K562 (cell line): Measurements from ENCODE around the gene HYAL3. TPM values are rescaled to one million over a fixed set of nuclear protein-coding genes. Genes with fewer than 3 reads are reported as not detected.

Source experiments
- CCNT2 ChIP-seq: IDR thresholded peaks from 2 replicates; pipeline ENCODE4 v1.6.1; 2011; ENCODE audit warnings: borderline replicate concordance, low read depth, mild to moderate bottlenecking, moderate library complexity, mixed read lengths, low read length; ENCODE audit not compliant: insufficient read length; ENCODE audit errors: extremely low read depth
- CHD4 ChIP-seq: fragments of 200-600 bp; sonication (generic); IDR thresholded peaks from 3 replicates; pipeline ENCODE4 v1.6.1; 2012; ENCODE audit warnings: low read depth, mild to moderate bottlenecking, mixed read lengths, low read length, inconsistent platforms; ENCODE audit not compliant: insufficient read depth, insufficient replicate concordance, poor library complexity, severe bottlenecking
- DMBX1 ChIP-seq: fragments of 250-450 bp; sonication (Bioruptor Pico); IDR thresholded peaks from 2 replicates; pipeline ENCODE4 v1.8.0; 2022; ENCODE audit warnings: inconsistent platforms, mild to moderate bottlenecking, moderate library complexity, borderline replicate concordance
- ESRRA ChIP-seq: fragments of 450-650 bp; IDR thresholded peaks from 2 replicates; pipeline ENCODE4 v1.6.1; 2014; ENCODE audit warnings: low read depth, mild to moderate bottlenecking, moderate library complexity, borderline replicate concordance
- GATAD2B ChIP-seq: fragments of 450-650 bp; IDR thresholded peaks from 2 replicates; pipeline ENCODE4 v1.6.1; 2017; ENCODE audit warnings: mild to moderate bottlenecking, borderline replicate concordance
- OTX1 ChIP-seq: fragments of 450-650 bp; formaldehyde crosslinking; IDR thresholded peaks from 2 replicates; pipeline ENCODE4 v1.4.0; 2022; ENCODE audit warnings: mild to moderate bottlenecking
- PHF21A ChIP-seq: fragments of 450-650 bp; IDR thresholded peaks from 2 replicates; pipeline ENCODE4 v1.6.1; 2017; ENCODE audit warnings: low read depth, borderline replicate concordance
- RBM34 ChIP-seq: fragments of 200-400 bp; formaldehyde crosslinking; IDR thresholded peaks from 2 replicates; pipeline ENCODE4 v1.6.1; 2018; ENCODE audit warnings: low read length, borderline replicate concordance; ENCODE audit not compliant: insufficient read depth
- SLC30A9 ChIP-seq: fragments of 250-450 bp; sonication (Bioruptor Pico); IDR thresholded peaks from 2 replicates; pipeline ENCODE4 v1.8.0; 2022; ENCODE audit warnings: mild to moderate bottlenecking, moderate library complexity
- ZBTB8A ChIP-seq: fragments of 450-650 bp; IDR thresholded peaks from 2 replicates; pipeline ENCODE4 v1.6.1; 2018; ENCODE audit warnings: mild to moderate bottlenecking, moderate library complexity; ENCODE audit not compliant: partially characterized antibody
- ZNF589 ChIP-seq: fragments of 200-800 bp; sonication (Bioruptor generic); IDR thresholded peaks from 2 replicates; pipeline ENCODE4 v1.6.1; 2016; ENCODE audit warnings: low read depth, missing genetic modification characterization, missing compliant biosample characterization
- polyA plus RNA-seq, 8 experiments: library from polyadenylated mRNA; depleted of rRNA in 4 of 8; stranded (reverse) in 5 of 8; unstranded in 3 of 8; fragments of >200 nt; fragmentation: Nextera tagmentation in 2 of 8; fragmentation: Illumina TruSeq in 1 of 8; extraction: Ambion mirVana in 2 of 8; extraction: Trizol in 1 of 8; gene quantifications; 2 replicates each; pipeline versions ENCODE4 v1.2.1 to v1.2.3, GENCODE V29; 2011 to 2014; ENCODE audit warnings: inconsistent platforms in 1 of 8, missing spikeins in 1 of 8
- total RNA-seq, 7 experiments: library from RNA; depleted of rRNA in 6 of 7; stranded (reverse); fragments of >200 nt in 6 of 7; fragmentation: Illumina TruSeq in 2 of 7; extraction: Trizol in 2 of 7; gene quantifications; 2 replicates each; pipeline versions ENCODE4 v1.2.1 to v1.2.3, GENCODE V29; 2011 to 2021; ENCODE audit warnings: low replicate concordance in 1 of 7
- TF ChIP-seq, protein P1 (sequence below), 2 experiments: fragments of 450-650 bp; IDR thresholded peaks; 2 replicates each; pipeline ENCODE4 v1.6.1; 2016; ENCODE audit warnings: mild to moderate bottlenecking in 2 of 2, borderline replicate concordance in 1 of 2, low read depth in 1 of 2, moderate library complexity in 1 of 2
- TF ChIP-seq, protein P2 (sequence below): fragments of 250-450 bp; sonication (Bioruptor Pico); IDR thresholded peaks from 2 replicates; pipeline ENCODE4 v1.4.0; 2020; ENCODE audit warnings: mild to moderate bottlenecking, moderate library complexity

HYAL3 gene
- total and polyA plus RNA-seq, 9 of the 15 experiments (the other 6 are each of a cell fraction or from before 2014, with no cell fraction given): 0.38 to 9.1 (median 6.8) TPM

DNA sequence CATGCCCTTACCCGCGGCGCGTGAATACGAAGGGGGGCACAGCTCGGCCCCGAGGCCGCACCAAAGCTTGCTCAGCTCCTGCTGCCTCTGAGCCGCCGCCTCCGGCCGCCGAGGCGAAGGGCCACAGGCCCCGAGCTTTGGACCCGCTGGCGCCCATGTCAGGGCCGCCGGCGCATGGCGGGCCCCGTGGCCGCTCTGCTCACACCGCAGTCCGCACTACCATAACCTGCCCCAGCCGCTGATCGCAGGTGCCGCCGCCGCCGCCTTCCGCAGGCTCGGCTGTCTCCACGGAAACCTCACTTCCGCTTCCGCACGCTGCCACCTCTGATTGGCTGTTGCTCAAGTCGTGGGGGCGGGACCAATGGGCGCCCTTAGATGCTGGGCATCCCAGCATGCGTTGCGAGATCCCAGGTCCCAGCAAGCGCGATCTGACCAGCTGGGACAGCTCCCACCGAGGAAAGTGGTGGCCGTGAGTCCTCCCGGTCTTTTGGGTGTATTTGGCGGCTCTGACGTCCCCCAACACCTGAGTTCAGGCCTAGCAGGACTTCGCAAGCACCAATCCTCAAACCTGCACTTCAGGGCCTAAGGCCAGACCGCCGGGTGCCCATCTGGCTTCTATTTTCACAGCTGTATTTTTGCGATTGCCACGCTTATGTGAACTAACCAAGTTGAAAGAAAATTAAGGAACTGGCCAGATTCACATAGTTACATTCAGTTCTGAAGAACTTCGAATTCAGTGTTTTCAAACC, 28.9 kb upstream of the HYAL3 start, which contains the start of gene TUSC2 (continued):
- TF ChIP-seq, protein P1, sequence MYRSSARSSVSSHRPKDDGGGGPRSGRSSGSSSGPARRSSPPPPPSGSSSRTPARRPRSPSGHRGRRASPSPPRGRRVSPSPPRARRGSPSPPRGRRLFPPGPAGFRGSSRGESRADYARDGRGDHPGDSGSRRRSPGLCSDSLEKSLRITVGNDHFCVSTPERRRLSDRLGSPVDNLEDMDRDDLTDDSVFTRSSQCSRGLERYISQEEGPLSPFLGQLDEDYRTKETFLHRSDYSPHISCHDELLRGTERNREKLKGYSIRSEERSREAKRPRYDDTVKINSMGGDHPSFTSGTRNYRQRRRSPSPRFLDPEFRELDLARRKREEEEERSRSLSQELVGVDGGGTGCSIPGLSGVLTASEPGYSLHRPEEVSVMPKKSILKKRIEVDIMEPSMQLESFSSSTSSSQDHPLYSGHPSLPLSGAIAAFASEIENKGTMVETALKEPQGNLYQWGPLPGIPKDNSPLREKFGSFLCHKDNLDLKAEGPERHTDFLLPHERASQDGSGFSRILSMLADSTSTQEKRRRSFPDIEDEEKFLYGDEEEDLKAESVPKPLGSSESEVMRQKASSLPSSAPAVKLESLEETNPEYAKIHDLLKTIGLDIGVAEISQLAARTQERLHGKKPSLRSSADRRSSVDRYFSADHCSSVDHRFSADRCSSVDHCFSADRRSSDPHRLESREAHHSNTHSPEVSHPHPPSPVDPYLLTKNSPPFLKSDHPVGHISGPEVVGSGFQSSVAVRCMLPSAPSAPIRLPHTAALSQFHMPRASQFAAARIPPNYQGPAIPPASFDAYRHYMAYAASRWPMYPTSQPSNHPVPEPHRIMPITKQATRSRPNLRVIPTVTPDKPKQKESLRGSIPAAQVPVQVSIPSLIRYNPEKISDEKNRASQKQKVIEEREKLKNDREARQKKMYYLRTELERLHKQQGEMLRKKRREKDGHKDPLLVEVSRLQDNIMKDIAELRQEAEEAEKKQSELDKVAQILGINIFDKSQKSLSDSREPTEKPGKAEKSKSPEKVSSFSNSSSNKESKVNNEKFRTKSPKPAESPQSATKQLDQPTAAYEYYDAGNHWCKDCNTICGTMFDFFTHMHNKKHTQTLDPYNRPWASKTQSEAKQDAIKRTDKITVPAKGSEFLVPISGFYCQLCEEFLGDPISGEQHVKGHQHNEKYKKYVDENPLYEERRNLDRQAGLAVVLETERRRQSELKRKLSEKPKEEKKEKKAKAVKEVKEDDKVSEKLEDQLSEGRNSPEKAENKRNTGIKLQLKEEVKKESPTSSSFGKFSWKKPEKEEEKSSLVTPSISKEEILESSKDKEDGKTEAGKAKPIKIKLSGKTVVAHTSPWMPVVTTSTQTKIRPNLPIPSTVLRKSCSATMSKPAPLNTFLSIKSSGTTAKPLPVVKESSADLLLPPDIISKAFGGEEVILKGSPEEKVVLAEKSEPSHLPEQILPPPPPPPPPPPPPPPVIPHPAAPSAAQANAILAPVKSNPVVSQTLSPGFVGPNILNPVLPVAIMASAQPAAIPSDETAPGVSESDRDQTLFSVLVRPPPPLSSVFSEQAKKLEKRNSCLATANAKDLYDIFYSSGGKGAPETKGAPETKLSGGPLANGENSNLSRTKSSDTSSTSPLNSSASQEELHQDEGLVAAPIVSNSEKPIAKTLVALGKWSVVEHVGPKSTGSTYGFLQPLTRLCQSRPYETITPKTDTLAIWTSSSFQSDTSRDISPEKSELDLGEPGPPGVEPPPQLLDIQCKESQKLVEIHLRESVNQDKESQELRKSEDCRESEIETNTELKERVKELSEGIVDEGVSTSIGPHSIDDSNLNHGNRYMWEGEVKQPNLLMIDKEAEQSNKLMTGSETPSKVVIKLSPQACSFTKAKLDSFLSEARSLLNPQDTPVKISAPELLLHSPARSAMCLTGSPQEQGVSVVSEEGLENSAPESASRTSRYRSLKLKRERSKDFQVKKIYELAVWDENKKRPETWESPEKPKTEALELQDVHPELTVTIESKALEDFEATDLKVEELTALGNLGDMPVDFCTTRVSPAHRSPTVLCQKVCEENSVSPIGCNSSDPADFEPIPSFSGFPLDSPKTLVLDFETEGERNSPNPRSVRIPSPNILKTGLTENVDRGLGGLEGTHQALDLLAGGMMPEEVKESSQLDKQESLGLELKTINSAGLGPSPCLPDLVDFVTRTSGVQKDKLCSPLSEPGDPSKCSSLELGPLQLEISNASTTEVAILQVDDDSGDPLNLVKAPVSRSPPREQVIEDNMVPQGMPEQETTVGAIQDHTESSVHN (IDR thresholded peaks at IDR 0.05; ENCODE audit: borderline replicate concordance in 1 of 2, low read depth in 1 of 2): no peak
- TF ChIP-seq ESRRA (no peak; the same call in 1 of the 2 replicates), ZBTB8A (no peak), CCNT2 (peak; percentile 26), GATAD2B (no peak), DMBX1 (no peak), OTX1 (no peak), SLC30A9 (CRISPR knock-in tag) (no peak), RBM34 (no peak), ZNF589 (CRISPR knock-in tag) (no peak), CHD4 (no peak), PHF21A (no peak)
- TF ChIP-seq, protein P2, sequence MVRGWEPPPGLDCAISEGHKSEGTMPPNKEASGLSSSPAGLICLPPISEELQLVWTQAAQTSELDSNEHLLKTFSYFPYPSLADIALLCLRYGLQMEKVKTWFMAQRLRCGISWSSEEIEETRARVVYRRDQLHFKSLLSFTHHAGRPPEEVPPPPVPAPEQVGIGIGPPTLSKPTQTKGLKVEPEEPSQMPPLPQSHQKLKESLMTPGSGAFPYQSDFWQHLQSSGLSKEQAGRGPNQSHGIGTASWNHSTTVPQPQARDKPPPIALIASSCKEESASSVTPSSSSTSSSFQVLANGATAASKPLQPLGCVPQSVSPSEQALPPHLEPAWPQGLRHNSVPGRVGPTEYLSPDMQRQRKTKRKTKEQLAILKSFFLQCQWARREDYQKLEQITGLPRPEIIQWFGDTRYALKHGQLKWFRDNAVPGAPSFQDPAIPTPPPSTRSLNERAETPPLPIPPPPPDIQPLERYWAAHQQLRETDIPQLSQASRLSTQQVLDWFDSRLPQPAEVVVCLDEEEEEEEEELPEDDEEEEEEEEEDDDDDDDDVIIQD (CRISPR knock-in tag): no peak
